BLaER1 (cell line): ENCODE measurements around the gene COL23A1.

Source experiments
- H3K27ac ChIP-seq: shearing (Covaris generic); formaldehyde crosslinking; 2 replicates; pipeline ENCODE4 v1.8.1; 2022
- H3K27me3 ChIP-seq: shearing (Covaris generic); formaldehyde crosslinking; 2 replicates; pipeline ENCODE4 v1.8.1; 2022
- H3K36me3 ChIP-seq: shearing (Covaris generic); formaldehyde crosslinking; 2 replicates; pipeline ENCODE4 v1.8.1; 2022
- H3K4me1 ChIP-seq: shearing (Covaris generic); formaldehyde crosslinking; 2 replicates; pipeline ENCODE4 v1.8.1; 2022
- H3K4me2 ChIP-seq: shearing (Covaris generic); formaldehyde crosslinking; 2 replicates; pipeline ENCODE4 v1.8.1; 2022
- H3K4me3 ChIP-seq: shearing (Covaris generic); formaldehyde crosslinking; 2 replicates; pipeline ENCODE4 v1.8.1; 2022
- H3K9ac ChIP-seq: shearing (Covaris generic); formaldehyde crosslinking; 2 replicates; pipeline ENCODE4 v1.8.1; 2022
- H3K9me3 ChIP-seq: shearing (Covaris generic); formaldehyde crosslinking; 2 replicates; pipeline ENCODE4 v1.8.1; 2022
- H4K20me1 ChIP-seq: shearing (Covaris generic); formaldehyde crosslinking; 2 replicates; pipeline ENCODE4 v1.8.1; 2022
- Cebpa-rat ChIP-seq: shearing (Covaris generic); IDR thresholded peaks from 2 replicates; pipeline ENCODE4 v1.8.1; 2022

The COL23A1 gene

DNA sequence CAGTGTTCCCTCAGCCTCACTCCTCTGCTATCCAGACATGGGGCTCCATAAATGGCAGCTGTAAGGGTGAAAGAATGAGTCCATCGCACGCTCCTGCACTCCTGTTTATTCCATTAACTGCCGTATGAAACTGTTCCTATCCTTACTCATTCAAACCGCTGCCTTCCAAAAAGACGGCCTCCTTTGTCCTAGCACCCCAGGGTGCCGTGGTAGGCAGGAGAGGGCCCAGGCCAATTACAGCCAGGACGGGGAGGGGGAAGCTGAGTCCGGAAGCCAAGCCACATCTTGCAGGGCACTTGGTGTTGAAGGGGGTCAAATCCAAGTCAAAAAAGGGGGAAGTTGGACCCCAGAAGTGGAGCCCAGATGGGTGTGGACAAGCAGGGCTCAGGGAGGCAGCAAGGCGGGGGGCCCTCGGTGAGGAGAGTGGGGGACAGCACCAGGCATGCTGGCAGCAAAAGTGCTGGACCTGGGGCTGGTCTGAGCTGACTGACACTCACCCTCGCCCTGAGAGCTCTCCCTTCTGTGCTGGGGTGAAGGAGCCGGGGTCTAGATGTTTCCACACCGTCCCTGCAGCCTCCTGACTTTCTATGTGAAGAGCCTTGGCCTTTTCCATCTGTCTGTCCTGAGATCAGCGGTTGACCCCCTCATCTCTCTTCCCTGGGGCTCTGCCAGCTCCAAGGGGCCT lies 63.3 kb downstream of the COL23A1 start:
- H3K27me3 ChIP-seq = no peaks in the 10 kb centered on the region

DNA sequence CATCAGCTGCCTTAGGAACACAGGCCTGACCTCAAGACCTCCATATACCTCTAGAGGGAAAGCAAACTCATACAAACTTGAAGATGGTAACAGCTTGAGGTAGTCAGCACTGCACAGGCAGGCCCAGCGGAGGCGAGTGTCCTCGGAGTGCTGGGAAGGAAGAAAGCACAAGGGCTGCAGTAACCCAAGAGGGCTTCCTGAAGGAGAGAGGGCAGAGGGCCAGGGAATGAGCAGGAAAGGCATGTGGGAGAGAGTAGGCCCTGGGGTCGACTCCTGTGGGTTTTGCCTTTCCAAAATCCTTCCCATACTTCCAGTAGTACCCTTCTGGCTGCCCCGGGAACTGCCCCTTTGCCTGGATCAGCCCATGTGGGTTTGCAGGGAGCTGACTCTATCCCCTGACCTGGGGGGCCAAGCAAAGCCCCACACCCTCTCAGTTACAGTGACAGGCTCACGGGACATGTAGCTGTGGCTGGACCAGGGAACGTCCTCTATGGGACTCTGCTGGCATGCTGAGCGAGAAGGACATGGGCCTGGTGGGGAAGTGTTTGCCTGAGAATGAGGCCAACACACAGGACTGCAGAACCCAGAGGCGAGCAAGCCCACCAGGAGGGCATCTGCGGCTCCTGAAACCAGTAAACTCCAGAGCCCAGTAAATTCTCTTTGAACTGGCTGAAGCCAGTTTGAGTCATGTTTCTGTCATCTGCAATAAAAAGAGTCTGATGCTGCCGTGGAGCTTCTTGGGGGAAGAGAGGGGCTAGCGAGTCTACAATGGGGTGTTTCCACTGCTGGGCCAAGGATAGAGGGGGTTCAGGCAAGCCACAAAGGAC lies 64.1 kb downstream of the COL23A1 start:
- H3K27ac ChIP-seq = no peak overlapping the region
- no peaks in the 10 kb centered on the region for H3K9me3 ChIP-seq
- H4K20me1 ChIP-seq = no peaks in the 10 kb centered on the region
- H3K36me3 ChIP-seq = no peaks in the 10 kb centered on the region
- H3K4me2 ChIP-seq = no peak overlapping the region
- no peak overlapping the region for H3K9ac ChIP-seq
- TF ChIP-seq Cebpa-rat = no peak
- peaks cover 14% of the 10 kb centered on the region for H3K4me1 ChIP-seq
- H3K27me3 ChIP-seq = no peaks in the 10 kb centered on the region
- H3K4me3 ChIP-seq = no peak overlapping the region

More for the DNA sequence above, 63.3 kb downstream of the COL23A1 start:
- no peak for TF ChIP-seq Cebpa-rat
- H3K9ac ChIP-seq = no peak overlapping the region
- H3K4me1 ChIP-seq = peaks cover 14% of the 10 kb centered on the region
- H3K9me3 ChIP-seq = no peaks in the 10 kb centered on the region
- H4K20me1 ChIP-seq = no peaks in the 10 kb centered on the region
- H3K27ac ChIP-seq = no peak overlapping the region
- H3K36me3 ChIP-seq = no peaks in the 10 kb centered on the region
- H3K4me2 ChIP-seq = no peak overlapping the region
- H3K4me3 ChIP-seq = no peak overlapping the region

DNA sequence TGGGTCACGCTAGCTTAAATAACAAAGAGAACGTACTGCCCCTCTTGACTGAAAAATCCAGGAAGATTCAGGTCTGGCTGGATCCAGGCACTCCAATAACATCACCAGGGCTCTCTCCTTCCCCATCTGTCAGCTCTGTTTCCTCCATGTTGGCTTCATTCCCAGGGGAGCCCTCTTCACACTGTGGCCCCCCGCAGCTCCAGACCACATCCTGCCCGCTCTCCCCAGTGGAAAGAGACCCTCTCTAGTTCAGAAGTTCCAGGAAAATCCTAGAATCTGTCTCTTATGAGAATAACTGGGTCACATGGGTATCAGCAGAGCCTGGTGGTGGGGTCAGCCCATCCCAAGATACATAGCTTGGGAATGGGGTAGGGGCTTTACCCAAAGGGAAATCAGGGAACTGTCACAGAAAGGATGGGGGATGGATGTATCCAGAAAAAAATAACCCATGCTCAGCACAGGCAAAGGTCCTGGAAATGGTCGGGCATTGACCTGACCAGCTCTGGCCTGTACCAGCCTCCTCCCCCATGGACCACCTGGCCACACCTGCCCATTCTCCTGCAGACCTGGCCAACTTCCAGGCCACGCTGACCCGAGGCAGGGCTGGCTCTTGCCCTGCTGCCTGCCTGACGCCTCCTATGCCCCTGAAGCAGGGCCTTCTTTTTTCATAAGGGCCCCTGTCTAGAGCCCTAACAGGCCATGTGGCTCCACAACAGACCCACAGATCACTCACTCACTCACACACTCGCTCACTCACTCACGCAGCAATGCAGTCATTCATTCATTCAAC lies 65.9 kb downstream of the COL23A1 start:
- Histone ChIP-seq H3K9me3 (peaks cover 12% of the 10 kb centered on the region), H3K4me3 (no peak overlapping the region), H3K36me3 (no peaks in the 10 kb centered on the region), H3K4me1 (peaks cover 14% of the 10 kb centered on the region), H3K9ac (no peak overlapping the region), H3K27me3 (no peaks in the 10 kb centered on the region), H3K4me2 (peak overlapping the region; percentile 58), H4K20me1 (no peaks in the 10 kb centered on the region), H3K27ac (no peak overlapping the region)
- no peak for TF ChIP-seq Cebpa-rat

DNA sequence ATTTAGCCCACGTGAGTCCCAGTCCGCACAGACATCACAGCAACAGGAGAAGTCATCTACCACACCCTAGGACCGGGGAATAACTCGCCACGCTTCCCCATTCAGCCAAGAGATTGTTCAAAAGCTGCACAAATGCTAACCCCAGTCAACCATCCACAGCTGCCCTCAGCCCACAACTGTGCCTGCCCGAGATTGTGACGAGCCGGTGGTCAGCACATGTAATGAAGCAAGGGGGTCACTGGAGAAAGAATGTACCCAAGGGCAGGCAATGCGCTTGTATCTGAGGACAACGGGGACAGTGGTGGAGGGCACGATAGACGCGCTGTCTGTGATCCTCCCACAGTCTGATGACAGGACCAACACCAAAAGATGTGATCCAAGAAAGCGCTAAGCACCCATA lies 67.8 kb downstream of the COL23A1 start:
- Histone ChIP-seq H3K27ac (no peak overlapping the region), H3K9ac (no peak overlapping the region), H3K4me2 (no peak overlapping the region), H3K4me1 (peaks cover 14% of the 10 kb centered on the region), H3K27me3 (no peaks in the 10 kb centered on the region), H3K9me3 (peaks cover 19% of the 10 kb centered on the region), H3K36me3 (no peaks in the 10 kb centered on the region), H3K4me3 (no peak overlapping the region), H4K20me1 (no peaks in the 10 kb centered on the region)
- TF ChIP-seq Cebpa-rat = no peak

DNA sequence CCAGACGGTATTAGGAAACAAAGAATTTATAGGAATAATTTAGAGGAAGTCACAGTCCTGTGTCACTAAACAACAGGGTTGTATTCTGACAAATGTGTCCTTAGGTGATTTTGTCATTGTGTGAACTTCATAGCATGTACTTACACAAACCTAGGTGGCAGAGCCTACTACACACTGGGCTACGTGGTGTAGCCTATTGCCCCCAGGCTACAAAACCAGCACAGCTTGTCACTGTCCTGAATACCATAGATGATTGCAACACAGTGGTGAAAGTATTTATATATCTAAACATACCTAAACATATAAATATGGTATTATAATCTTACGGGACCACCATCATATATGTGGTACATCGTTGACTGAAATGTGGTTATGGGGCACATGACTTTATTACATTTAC lies 69.3 kb downstream of the COL23A1 start:
- H3K27me3 ChIP-seq = no peaks in the 10 kb centered on the region

DNA sequence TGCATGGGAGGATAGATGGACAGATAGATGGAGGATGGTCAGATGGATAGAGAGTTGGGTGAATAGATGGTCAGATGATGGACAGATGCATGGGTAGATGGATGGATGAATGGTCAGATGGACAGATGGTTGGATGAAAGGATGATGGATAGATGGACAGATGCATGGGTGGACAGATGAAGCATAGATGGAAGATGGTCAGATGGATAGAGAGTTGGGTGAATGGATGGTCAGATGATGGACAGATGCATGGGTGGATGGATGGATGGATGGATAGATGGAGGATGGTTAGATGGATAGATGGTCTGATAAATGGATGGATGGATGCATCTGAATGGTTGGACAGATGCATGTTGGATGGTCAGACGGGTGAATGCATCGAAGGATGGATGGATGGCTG lies 70.4 kb downstream of the COL23A1 start:
- no peak overlapping the region for H3K4me3 ChIP-seq
- no peak for TF ChIP-seq Cebpa-rat
- H3K27ac ChIP-seq = no peak overlapping the region
- peaks cover 14% of the 10 kb centered on the region for H3K4me1 ChIP-seq
- H3K9me3 ChIP-seq = peaks cover 19% of the 10 kb centered on the region
- H3K4me2 ChIP-seq = no peak overlapping the region
- no peaks in the 10 kb centered on the region for H3K27me3 ChIP-seq
- H4K20me1 ChIP-seq = no peaks in the 10 kb centered on the region
- no peak overlapping the region for H3K9ac ChIP-seq
- H3K36me3 ChIP-seq = no peaks in the 10 kb centered on the region

More for the DNA sequence above, 69.3 kb downstream of the COL23A1 start:
- Histone ChIP-seq H4K20me1 (no peaks in the 10 kb centered on the region), H3K9me3 (peaks cover 19% of the 10 kb centered on the region), H3K4me2 (no peak overlapping the region), H3K4me1 (peaks cover 14% of the 10 kb centered on the region), H3K9ac (no peak overlapping the region), H3K27ac (no peak overlapping the region), H3K4me3 (no peak overlapping the region), H3K36me3 (no peaks in the 10 kb centered on the region)
- TF ChIP-seq Cebpa-rat = no peak

DNA sequence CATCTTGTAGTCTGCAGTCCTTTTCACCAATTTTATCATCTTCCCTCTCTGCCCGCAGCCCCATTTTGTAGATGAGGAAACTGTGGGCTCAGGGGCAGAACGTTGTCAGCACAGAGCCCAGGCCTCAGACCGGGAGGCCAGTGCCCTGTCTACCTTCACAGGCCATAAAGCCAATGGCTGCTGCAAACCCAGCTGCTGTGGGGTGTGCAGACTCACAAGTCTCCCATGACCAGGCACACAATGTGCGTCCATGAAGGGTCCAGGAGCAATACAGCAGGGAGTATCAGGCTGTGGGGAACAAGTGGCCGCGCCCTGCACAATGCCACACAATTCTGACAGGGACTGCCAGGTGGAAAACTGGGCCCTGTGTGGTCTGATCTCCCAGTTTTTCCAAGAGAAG lies 71.0 kb downstream of the COL23A1 start:
- no peak overlapping the region for H3K9ac ChIP-seq

DNA sequence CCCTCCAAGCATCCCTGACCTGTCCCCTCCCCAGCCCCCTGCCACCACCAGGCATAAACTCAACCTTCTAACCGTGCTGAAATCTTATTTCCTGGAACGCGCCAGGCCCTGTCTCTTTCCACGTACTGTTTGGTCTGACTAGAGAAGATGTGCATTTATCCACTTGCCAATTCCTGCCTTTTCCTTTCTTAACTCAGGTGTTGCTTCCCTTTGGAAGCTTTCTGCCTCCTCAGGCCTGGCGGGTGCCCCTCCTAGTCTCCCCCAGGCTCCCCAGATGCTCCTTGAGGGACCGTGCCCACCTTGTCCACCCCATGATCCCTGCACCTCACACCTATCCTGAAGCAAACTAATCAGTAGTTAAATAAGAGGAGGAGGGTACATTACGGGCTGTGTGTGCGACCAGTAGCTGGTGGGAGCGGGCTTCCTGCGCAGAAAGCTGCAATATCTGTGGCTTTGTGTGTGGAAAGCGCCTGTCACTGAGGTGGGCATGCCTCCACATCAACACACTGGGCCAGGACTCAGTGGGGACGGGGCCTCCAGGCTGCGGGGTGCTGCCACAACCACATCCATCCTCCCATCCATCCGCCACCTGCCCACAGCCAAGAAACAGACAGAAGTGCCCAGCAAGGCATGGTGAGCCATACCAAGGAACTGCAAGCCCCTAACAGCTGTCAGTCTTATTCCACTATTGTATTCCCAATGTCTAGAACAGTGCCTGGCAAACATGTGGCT lies 73.5 kb downstream of the COL23A1 start:
- Histone ChIP-seq H3K27me3 (no peaks in the 10 kb centered on the region), H3K36me3 (no peaks in the 10 kb centered on the region)
- no peak for TF ChIP-seq Cebpa-rat

More for the DNA sequence above, 71.0 kb downstream of the COL23A1 start:
- Histone ChIP-seq H3K27ac (no peak overlapping the region), H3K27me3 (no peaks in the 10 kb centered on the region), H3K4me1 (peaks cover 9% of the 10 kb centered on the region), H3K9me3 (peaks cover 19% of the 10 kb centered on the region), H3K4me3 (no peak overlapping the region), H3K4me2 (no peak overlapping the region), H3K36me3 (no peaks in the 10 kb centered on the region), H4K20me1 (no peaks in the 10 kb centered on the region)
- TF ChIP-seq Cebpa-rat = no peak

DNA sequence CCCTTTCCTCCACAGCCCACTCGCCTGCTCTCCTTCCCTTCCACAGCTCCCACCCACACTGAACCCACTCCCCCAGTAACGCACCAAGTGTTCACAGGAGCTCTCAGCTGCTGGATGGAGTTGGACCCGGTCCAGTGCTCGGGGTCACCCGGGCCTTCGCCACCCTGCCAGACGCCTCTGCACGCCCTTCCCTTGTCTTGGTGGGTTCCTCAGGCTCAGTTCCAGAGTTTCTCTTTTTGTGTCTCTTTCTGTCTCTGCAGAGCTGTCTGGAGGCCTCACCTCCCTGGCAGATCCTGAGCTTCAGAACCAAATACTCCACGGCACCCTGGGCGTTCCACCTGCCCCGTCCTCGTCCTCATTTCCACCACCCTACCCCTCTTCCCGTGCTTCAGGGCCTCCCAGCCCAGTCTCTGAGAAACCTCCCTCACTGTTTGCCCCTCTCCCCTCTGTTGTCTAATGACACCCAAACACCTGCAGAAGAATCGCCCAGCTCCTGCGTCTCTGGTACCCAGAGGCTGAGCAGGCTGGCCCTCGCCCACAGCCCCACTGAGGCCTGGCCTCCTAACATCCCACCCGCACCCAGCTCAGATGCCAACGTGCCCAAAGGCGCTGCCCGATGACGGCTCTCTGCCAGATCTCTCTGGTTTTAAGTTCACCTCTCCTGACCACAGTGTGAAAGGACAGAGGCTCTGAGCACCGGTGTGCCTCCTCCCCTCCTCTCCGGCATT lies 74.3 kb downstream of the COL23A1 start:
- peaks cover 30% of the 10 kb centered on the region for H3K9me3 ChIP-seq
- H3K4me1 ChIP-seq = no peaks in the 10 kb centered on the region
- H3K9ac ChIP-seq = no peak overlapping the region
- H3K4me3 ChIP-seq = no peak overlapping the region
- no peaks in the 10 kb centered on the region for H4K20me1 ChIP-seq
- no peaks in the 10 kb centered on the region for H3K36me3 ChIP-seq
- TF ChIP-seq Cebpa-rat = no peak
- no peaks in the 10 kb centered on the region for H3K27me3 ChIP-seq
- no peak overlapping the region for H3K27ac ChIP-seq
- no peak overlapping the region for H3K4me2 ChIP-seq

More for the DNA sequence above, 73.5 kb downstream of the COL23A1 start:
- no peak overlapping the region for H3K9ac ChIP-seq
- H4K20me1 ChIP-seq = no peaks in the 10 kb centered on the region
- no peak overlapping the region for H3K27ac ChIP-seq
- H3K9me3 ChIP-seq = peaks cover 30% of the 10 kb centered on the region
- no peak overlapping the region for H3K4me3 ChIP-seq
- H3K4me2 ChIP-seq = no peak overlapping the region
- no peaks in the 10 kb centered on the region for H3K4me1 ChIP-seq
